AG10803 (cell line): Measurements from ENCODE around the gene CERS6.

Experiments
- DNase-seq: peaks from one replicate; pipeline ENCODE4 v3.0.0; 2010; ENCODE audit warnings: low read depth
- H3K4me3 ChIP-seq: 2 replicates; pipeline ENCODE4 v1.5.1; 2011; ENCODE audit warnings: mild to moderate bottlenecking, low read length, control low read depth
- TF ChIP-seq, protein P1 (sequence below): conservative IDR thresholded peaks from 2 replicates; pipeline ENCODE4 v1.5.1; 2011; ENCODE audit warnings: mild to moderate bottlenecking, low read length, control low read depth, inconsistent platforms

The CERS6 gene

GRCh38 chr2:168633200-168633599 is 177.1 kb downstream of the CERS6 start:
- TF ChIP-seq, protein P1, sequence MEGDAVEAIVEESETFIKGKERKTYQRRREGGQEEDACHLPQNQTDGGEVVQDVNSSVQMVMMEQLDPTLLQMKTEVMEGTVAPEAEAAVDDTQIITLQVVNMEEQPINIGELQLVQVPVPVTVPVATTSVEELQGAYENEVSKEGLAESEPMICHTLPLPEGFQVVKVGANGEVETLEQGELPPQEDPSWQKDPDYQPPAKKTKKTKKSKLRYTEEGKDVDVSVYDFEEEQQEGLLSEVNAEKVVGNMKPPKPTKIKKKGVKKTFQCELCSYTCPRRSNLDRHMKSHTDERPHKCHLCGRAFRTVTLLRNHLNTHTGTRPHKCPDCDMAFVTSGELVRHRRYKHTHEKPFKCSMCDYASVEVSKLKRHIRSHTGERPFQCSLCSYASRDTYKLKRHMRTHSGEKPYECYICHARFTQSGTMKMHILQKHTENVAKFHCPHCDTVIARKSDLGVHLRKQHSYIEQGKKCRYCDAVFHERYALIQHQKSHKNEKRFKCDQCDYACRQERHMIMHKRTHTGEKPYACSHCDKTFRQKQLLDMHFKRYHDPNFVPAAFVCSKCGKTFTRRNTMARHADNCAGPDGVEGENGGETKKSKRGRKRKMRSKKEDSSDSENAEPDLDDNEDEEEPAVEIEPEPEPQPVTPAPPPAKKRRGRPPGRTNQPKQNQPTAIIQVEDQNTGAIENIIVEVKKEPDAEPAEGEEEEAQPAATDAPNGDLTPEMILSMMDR = no peak
- no peak overlapping the region for H3K4me3 ChIP-seq
- peak; percentile 27 for DNase-seq

- TF ChIP-seq, protein P1 = no peak
- DNase-seq = no peak
- no peak overlapping the region for H3K4me3 ChIP-seq
Observed at GRCh38 chr2:168633895-168634294, 177.8 kb downstream of the CERS6 start.

DNA sequence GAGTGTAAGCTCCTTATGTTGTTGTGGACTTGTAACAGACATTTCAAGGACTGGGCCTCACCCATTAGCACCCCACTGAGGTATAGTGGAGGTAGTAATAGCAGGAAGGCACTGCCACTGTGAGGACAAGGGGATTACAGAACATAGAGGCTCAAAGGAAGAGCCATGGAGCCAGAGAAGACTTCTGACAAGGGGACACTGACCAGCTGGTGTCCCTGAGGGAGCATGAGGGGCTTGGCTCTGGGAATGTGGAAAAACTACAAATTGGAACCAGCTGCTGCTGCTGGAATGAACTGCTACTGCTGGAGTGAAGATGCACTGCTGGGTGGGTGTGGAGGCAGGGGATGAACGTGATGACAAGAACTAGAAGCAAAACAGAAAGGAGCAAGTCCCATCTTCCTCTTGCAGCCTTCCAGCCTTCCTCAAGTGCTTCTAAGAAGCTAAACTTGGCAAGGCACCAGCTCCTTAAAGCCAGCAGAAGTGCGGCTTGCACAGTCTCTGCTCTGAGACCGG is 179.0 kb downstream of the CERS6 start:
- peak; percentile 71 for DNase-seq
- TF ChIP-seq, protein P1 = no peak
- no peak overlapping the region for H3K4me3 ChIP-seq

- DNase-seq = no peak
- H3K4me3 ChIP-seq = no peak overlapping the region
- TF ChIP-seq, protein P1 = no peak
Observed at GRCh38 chr2:168639018-168639417, 182.9 kb downstream of the CERS6 start.

- TF ChIP-seq, protein P1 = no peak
- no peak overlapping the region for H3K4me3 ChIP-seq
- DNase-seq = peak; percentile 74
Observed at GRCh38 chr2:168639441-168639898, 183.4 kb downstream of the CERS6 start.

DNA sequence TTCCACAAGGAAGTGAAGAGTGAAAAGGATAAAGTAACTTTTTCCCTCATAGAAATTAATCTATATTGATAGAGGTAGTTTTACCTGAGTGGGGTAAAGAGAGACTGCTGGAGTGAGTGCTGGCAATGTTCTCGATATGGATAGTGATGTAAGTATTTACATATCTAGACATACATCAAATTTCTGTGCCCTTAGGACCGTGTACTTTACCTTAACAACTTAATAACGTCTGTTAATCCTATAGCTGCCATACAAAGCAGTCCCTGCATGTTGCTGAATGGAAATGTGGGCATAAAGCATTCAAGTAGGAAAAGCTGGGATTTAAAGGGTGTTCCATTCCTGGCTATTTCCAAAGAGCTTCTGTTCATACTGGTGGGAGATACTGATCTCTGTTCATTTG is 184.0 kb downstream of the CERS6 start:
- DNase-seq = no peak
- no peak overlapping the region for H3K4me3 ChIP-seq
- TF ChIP-seq, protein P1 = no peak

- TF ChIP-seq, protein P1 = no peak
- no peak overlapping the region for H3K4me3 ChIP-seq
- no peak for DNase-seq
Observed at GRCh38 chr2:168641636-168642035, 185.6 kb downstream of the CERS6 start.
